GM19351 (cell line): Measurements from ENCODE around the gene CTSZ.
"Not testable (repeated sequence)": the region's sequence is repeated elsewhere in the genome, so short reads cannot be mapped to it uniquely, and the experiment has no call there.

Source experiments
- ATAC-seq: cut with Tn5 transposase; IDR thresholded peaks from one replicate; pipeline ENCODE4 v1.9.1; 2021; ENCODE audit warnings: mild to moderate bottlenecking, moderate library complexity; ENCODE audit not compliant: unreplicated experiment

Gene CTSZ

DNA sequence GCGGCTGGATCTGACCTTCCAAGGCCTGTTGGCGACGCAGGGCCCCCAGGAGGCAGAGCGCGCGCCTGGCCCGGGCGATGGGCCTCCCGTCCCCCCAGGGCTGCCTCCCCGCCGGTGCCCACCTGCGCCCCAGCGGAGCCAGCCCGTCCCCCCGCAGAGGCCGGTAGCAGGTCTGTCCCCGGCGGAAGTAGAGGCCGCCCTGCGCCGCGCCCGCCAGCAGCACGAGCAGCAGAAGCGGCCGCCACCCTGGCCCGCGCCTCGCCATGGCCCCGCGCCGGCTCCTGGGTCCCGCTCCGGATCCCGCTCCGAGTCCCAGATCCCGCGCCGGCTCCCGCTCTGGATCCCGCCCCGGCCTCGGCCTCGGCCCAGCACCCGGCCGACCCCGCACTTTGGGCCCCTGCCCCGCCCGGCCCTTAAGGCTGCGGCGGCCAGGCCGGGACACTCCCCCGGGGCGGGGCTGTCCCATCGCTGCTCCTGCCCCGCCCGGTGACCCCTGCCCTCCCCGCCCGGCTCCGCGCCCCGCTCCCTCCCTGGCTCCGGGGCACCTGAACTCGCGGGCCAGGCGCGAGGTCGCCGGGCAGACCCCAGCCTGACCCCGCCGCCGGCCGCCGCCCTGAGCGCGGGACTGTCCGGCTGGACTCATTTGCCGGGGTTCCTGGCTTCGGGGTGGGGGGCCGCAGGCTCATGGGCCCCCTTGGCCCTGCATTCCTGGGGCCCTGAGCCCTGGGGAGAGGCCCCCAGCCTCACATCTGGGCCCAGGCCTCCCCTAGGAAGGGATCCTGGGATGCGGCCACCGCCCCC, at the start of gene CTSZ:
TSS of gene CTSZ (minus strand) at position 391 of the 801 bp plus-strand sequence. CDS start at position 265, 126 bp downstream.
- peak; percentile 26 for ATAC-seq

DNA sequence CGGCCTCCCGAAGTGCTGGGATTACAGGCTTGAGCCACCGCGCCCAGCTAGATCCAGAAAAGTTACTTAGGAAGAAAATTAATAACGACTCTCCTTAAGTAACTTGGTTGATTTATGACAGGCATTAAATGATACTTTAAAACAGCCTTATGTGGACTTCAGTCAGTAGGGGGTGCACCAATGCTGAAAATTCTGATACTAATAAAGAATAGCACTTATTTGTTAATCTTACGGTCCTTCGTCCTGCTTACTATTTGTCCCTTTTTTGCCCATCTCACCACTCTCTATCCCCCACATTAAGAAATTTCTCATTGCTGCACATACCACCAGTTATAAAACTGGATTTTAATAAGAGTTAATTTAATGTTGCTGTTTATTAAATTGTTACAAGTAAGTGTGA, 48.2 kb upstream of the CTSZ start:
- ATAC-seq: no peak

DNA sequence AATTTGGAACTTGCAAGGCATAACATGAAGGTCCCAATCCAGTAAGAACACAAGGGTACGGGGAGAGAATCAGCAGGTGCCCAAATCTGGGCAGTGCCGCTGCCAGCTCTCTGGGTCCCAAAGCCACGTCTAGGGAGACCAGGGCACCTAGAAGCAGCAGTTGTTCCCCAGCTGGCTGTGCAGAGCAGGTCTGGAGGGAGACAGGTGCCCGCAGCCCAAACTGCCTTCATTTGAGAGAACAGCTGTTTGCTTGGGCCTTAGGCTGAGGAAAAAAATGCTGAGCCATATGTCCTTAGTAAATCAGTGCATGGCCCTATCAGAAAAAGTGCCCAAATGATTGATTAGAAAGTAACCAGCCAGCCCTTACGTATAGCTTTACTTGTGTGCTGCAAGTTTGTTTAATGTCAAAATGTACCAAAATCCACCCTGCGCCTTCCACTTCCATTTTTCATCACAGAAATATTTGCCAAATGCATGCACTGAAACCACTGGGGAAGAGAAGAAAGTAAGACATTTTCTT, 44.7 kb upstream of the CTSZ start:
- no peak for ATAC-seq

DNA sequence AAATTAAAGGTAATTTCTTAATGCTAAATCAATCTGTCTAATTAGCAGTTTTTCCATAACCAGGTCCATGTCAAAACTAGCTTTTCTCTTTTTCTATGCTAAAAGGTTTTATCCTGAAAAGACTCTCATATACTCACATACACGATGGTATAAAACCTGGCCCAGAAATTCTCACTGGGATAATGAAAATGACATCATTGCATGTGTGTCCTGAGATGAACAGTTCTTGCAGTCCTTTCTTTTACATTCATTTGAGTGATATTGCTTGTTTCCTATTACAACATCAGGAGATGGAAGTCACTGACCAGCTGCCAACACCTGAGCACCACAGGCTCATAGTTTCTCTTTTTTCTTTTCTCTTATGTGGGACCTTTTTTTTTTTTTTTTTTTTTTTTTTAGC, 43.4 kb upstream of the CTSZ start:
- ATAC-seq: no peak

DNA sequence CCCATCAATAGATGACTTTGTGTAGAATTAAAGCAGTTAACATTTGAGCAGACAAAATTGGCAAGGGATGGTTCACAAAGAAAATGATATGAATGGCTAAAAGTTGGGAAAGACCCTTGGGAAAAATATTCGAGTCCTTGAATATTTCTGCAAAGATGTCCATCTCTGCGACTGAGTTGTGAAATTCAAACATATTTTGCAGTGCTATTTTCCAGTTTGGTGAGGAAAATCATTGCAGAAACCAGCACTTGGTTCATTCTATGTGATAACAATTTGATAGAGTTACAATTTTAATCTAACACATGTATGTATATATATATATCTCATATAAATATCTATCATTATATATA, 41.6 kb upstream of the CTSZ start:
- no peak for ATAC-seq

DNA sequence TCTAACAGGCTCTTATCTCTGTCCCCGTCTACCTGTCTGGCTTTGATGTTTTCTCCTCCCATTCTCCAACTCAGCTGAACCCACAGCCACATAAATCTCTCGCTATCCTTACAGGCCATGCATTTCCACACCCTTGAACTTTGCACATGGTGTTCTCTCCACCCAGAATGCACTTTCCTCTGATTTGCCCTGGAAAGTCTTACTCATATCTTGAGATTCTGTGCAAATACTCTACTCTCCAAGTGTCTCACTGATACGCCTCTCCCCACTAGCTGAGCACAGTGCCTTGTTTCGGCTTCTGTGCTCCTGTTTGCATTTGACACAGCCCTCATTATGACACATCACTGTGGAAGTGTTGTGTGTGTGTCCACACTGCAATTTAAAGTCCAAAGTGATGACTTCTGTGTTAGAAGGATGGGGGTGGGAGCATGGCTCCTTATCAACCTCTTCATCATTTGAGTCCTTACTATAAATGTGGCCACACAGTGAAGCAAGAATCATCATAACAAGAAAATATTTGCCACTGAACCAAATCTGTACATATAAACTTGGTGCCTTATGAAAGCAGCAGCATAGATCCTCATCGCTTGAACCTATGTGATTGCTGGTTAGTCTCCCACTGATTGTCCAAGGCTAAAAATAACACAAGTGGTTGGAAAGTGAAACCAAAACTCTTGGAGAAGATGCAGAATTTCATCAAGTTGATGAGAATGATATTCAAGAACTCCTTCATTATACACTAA, 41.1 kb upstream of the CTSZ start:
- no peak for ATAC-seq

DNA sequence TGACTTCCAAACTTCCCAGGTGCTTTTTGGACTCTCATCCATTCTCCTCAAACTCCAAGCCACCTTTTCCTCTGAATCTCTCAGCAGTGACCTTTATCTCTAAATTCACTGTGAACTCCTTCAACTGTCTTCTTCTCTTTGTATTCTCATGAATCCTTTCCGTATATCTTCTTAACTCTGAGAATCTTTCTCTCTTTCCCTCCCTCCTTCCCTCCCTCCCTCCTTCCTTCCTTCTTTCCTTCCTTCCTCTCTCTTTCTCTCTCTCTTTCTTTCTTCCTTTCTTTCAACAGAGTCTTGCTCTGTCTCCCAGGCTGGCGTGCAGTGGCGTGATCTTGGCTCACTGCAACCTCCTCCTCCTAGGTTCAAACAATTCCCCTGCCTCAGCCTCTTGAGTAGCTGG, 39.8 kb upstream of the CTSZ start:
- no peak for ATAC-seq

DNA sequence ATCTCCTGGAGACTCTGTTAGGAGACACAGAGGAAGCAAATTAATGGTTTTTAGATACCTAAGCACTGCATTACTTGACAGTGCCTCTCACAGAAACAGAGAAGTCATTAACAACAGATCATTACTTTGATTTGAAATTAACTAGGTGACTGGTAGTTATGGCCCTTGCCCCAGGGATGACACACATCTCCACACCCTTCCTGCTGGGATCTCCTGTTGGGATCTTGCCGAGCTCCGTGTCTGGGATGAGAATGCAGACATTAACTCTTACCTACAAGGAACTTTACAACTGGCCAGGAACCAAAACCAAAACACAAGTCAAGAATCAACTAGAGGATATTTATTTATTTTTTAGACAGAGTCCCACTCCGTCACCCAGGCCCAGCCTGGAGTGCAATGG, 37.7 kb upstream of the CTSZ start:
- no peak for ATAC-seq

DNA sequence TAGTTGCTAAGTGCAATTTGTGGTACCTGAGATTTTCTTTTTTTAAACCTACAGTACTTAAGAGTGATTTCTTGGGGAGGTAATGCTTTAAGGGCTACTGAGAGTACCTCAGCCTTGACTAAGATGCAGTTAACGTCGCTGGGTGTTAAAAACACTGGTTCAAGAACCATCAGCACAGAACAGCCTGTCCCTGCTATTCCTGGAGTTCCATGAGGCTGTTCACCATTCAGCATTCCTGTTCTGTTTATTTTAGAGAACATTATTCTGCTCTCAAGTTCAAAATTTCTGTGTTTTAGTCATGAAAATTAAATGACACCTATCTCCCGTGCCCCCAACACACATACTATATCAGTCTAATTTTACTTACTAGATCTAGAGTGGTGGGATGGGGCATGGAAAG, 37.2 kb upstream of the CTSZ start:
- no peak for ATAC-seq

DNA sequence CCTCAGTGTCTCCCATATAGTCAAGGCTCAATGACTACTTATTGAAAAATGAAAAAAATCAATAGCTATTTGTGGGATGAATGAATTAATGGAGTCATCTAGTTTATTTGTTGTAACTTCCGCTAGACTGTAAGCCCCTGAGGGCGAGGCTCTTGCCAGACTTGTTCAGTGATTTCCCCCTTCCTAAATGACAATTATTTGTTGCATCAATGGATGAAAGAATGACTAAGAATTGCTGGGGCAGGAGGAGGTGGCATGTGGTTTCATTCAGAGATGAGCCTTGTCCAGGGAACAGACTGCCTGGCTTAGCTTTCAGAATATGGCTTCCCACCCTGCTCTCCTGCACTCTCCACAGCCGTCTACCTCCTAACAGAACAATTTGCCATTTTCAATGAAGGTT, 36.6 kb upstream of the CTSZ start:
- no peak for ATAC-seq

DNA sequence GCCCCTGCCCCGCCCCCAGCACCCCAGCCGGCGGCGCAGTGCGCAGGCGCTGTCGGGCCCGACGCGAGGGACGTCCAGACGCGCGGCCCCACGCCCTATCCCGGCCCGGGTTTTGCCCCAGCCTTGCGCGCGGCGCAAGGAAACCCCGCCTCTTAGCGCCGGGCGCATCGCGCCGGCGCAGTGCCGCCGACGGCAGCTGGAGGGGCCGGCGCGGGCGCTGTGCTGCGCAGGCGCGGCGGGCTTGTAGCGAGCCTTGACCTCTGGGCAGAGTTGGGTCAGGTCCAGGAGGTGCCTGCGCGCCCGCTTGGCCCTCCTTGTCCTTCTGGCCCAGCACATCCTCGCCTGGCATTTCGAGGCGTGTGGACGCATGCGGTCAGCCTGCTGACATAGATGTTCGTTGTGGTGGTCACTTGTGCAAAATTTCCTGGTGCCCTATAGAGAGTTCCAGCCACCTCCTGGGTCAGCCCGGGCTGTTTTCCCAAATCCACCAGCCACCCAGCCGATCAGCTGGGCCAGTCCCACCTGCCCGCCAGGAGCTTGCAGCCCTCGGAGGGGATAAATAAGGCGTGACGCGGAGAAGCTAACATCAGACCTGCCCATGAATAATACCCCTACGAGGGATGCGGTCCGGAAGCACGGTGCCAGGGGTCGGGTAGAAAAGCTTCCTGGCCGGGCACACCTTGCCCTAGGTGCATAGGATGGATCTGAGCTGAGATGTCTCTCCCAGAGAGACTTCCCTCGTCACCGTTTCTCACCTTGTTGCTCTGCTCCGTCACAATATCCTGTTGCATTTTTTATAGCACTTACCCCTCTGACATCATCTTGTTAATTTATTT, 36.0 kb upstream of the CTSZ start:
- peak; percentile 90 for ATAC-seq

DNA sequence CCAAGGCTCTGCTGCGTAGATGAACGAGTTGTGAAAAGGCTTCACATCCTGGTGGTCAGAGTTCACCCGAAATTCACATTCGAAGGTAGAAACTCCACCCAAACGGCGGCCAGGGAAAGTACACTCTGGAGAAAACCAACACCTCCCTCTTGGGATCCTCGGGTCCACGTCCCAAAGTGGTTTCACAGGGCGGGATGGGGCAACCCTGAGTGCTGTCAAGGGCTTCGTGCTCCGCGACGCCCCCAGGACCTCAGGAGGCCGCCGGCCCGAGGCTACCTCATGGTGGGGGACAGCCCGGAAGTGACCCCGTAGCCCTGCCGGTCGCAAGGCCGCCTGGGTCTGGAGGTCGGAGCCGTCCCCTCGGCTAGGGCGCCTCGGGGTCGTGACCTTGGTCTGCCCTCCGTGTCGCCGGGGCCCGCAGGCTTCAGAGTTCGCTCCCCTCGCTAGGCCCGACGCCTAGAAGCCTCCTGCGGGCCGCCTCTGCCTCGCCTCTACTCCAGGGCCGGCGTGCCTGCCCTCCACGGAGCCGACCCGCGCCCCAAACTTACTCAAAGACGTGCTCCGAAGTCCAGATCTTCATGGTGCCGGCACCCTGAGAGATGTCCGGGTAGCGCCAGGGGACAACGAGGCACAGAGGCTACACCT, 35.2 kb upstream of the CTSZ start, which contains the start of gene PRELID3B:
TSS of gene PRELID3B (minus strand) at position 636 of the 645 bp plus-strand sequence. CDS start at position 580, 56 bp downstream.
- peak; percentile 33 for ATAC-seq

DNA sequence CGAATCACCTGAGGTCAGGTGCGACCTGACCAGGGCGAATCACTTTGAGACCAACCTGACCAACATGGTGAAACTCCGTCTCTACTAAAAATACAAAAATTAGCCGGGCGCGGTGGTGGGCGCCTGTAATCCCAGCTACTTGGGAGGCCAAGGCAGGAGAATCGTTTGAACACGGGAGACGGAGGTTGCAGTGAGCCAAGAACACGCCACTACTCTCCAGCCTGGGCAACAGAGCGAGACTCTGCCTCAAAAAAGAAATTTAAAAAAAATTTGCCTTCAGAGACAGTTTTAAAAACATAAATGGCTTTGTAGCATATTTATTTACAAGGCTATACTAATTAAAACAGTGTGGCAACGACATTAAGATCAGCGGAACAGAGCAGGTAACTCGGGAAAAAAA, 34.4 kb upstream of the CTSZ start:
- not testable (repeated sequence) for ATAC-seq

DNA sequence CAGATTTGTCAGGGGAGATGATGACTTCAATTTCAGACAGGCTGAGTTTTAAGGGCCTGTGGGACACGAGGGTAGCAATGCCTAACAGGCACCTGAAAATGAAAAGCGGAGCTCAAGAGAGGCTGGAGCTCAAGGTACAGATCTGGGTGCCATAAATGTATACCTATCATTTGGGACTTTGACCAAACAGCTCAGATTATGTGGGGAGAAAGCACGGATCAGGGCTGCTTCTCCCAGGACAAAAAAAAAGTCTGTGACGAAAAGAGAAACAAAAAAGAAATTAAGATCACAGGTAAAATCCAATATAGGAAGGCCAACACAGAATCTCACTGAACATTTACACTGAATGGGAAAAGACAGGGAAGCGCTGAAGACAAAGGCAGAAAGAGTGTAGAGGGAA, 33.6 kb upstream of the CTSZ start:
- ATAC-seq: no peak

DNA sequence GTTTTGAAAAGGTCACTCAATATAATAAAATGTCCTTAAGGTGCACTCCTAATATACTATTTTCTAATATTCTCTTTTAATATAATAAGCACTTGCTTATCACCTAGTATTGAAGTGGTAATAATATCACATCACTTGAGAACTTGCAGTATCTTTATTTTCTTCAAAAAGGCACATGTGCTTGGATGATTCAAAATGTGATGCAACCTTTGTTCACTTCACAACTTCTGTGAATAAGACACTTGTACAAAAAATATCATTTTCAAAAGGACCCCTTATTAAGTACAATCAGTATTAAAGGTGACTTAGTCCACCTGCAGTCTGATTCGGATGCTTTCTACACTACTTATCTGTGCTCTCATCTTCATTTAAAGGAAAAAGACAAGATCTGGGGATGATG, 32.2 kb upstream of the CTSZ start:
- ATAC-seq: no peak

DNA sequence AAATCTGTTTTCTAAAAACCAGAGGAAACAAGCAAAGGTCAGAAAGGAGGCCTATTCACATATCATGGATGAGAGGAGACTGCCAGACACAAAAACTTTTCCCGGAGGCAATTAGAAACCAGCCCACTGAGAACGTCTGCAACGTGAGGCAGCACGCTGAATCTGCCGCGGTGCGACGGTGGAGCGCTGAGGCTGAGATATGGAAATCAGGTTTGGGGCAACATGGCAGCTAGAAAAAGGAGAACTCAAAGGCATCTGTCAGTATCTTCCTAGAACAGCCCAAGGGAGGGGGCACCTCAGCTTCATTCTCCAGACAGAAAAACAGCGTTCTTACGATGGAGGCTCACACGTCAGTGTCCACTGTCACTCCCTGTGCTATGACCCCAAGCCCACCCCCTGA, 30.3 kb upstream of the CTSZ start:
- no peak for ATAC-seq

DNA sequence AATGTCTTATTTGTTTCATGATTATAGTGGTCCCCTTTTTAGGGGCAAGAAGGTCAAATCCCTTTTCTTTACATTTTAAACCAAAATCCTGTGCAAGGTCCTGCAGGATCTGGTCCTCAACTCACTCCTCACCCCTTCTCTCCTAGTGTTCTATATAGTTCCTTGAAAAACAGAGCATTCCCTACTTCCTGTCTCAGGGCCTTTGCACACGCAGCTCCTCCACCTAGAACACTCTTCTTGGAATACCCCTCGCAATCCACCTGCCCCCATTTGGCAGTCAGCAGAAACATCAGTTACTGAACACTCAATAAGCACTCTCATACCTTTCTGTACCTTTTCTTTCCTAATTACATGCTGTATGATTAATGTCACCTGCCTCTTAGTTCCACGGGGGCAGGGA, 28.3 kb upstream of the CTSZ start:
- no peak for ATAC-seq

DNA sequence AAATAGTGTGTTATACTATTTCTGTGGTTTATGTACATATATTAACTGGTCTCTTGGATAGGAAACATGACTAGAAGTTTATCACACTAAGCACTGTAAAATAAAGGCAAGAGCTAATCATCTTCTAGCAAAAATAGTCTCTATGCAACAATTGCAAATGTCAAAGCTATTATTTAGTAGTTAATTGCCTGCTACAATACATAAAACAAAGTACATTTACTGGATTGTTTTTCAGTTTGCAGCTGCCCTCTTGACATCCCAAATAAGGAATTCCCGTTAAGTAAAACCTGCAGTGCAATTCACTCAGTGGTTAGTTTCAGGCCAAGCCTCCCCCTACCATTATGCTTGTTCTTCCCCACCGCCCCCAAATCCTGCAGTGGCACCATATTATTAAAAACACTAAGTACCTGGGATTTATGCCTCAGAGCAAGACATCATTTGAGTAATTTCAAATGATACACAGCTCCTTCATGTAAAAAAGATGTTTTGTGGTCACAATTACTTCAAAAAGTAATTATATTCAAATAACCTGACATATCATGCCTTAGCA, 26.6 kb upstream of the CTSZ start:
- ATAC-seq: no peak

DNA sequence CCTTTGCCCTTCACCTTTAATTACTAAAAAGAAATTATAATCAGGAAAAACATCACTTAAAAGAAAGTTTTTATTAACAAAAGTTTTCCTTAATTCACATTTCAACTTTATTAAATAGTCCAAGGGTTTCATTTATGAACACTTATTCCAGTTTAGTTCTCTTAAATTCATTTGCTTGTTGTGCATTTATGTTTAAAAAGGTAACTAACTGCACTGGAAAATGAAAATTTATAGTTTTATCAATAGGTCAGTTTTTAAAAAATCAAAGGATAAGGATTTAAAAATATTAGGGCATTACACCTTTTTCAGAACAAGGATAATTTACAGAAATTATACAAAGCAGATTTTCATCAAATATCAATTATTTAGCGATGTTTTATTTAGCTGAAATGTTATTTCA, 26.0 kb upstream of the CTSZ start:
- ATAC-seq: no peak

DNA sequence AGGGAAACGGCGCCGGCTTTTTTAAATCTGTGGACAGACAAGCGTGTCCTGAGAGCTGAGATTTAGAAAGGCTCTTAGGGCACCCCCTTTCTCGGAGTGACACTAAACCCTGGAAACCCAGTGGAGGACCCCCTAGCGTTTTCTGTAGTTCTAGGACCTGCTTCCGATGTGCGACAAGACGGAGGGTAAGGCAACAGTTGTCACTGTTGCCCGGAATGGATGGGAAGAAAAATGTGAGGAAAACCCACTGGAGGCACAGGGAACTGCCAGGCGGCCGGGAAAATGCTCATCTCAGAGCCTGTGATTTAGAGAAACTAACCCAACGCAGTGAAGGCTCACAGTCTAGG, 25.6 kb upstream of the CTSZ start:
- peak; percentile 38 for ATAC-seq
